Activated T-helper 1 cell treated with anti-CD3 and anti-CD28 coated beads, Interleukin-2, amount 50 U/mL, for 16 hours (primary cell): Measurements from ENCODE around the gene UBE2G2.
A peak's percentile ranks its signal among the peaks of the same experiment; 100 is the strongest.

Experiments
- DNase-seq, 2 donors: peaks; one replicate each; pipeline ENCODE4 v3.0.0-alpha.2; 2020; ENCODE audit warnings: low read depth in 1 of 2, low spot score in 1 of 2

Gene UBE2G2, protein sequence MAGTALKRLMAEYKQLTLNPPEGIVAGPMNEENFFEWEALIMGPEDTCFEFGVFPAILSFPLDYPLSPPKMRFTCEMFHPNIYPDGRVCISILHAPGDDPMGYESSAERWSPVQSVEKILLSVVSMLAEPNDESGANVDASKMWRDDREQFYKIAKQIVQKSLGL

DNA sequence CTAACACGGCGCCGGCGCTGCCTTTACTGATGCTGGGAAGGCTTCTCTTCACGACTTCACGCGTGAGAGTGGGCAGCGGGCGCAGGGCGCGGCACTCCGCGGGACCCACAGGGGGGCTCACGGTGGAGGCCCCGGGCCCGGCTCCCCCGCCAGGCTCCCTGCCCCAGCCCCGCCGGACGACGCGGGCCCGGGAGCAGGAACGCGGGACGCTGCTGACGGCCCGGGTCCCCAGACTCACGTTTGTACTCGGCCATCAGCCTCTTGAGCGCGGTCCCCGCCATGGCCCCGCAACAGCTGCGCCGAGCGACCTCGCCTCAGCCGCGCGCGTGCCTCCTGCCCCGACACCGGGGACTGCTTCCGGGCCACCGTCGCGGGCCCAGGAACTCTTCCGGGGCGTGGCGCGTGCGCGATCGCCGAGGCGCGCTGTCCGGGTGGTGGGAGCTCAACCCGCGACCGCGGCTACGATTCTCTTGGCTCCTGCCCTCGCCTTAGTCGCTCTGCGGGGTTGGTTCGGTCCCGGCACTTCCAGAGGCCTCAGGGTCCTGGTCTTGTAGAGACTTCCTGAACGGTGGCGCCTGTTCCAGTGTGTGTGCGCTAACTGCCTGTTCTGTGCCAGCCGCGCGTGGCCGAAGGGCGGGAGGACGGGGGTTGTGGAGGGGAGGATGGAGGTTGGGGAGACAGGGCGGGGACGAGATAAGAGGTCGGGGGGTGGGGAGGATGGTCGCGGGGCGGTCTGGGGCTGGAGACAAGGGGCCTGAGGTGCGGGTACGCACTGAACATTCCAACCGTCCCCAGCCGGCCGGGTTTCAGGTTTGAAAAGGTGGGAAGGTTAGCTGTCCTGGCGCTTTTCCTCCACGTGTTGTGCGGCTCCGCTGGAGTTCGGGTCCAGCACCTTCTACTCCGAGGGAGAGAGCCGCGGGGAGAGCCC, at the start of gene UBE2G2:
Gene UBE2G2 (minus strand): TSS at position 353 of the 928 bp plus-strand sequence. CDS start 72 bp downstream, at position 281.
- peak; percentile 73 to 83 for DNase-seq

DNA sequence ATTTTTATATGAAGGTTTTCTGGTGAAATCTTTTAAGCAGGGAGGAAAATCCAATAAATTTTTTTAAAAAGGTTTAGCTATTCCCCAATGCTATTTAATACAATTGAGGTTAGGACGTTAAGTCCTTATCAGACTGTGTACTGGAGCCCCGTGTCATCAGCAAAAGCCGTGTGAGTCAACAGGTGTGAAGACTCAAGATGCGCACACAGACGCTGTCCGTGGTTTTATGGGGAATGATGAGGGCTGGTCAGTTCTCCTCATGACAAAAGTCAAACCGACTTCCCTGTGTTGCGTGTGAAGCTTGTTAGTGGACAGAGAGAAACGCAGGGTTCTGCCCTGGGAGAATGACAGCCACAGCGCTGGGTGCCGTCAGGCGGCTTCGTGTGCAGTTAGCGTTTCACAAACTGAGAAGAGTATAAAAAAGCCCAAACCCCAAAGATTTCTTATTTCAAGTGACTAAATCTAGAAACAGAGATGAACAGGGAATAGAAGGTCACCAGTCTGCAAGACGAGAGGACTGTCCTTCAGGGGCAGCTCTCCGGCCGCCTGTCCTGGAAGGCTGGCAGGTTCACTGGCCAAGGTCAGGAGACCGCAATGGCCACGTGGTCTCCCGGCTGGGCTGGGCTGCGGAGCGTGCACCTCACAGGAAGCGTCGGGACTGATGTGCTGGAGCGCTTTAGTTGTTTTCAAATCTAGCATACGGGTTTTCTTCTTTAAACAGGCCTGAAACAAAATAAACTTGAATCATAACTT, 49.5 kb upstream of the UBE2G2 start:
- DNase-seq = no peak

DNA sequence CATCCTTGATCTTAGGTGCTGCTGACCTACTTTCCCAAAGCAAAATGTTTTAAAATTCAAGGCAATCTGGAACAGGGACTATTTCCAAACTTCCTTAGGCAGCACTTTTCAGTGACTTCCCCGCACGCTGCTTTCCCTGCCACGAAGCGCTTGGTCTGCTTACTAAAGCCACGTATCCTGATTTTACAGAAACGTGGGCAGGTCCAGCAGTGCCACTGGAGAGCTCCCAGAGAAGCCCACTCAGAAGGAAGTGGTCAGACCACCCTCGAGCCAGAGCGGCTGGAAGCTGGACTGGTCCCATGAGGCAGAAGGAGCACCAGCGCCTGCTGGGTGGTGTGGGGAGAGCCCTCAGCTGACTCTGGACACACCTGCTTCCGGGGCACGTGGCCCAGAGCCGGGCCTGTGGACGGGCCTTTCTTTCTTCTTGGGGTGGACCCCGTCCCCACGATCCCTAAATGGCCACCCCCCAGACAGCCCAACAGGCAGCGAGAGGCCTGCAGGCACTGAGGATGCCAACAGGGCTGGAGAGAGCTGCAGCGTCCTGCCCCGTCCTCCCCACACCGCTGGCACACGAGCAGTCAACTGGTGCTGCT, 48.7 kb upstream of the UBE2G2 start:
- DNase-seq = no peak

DNA sequence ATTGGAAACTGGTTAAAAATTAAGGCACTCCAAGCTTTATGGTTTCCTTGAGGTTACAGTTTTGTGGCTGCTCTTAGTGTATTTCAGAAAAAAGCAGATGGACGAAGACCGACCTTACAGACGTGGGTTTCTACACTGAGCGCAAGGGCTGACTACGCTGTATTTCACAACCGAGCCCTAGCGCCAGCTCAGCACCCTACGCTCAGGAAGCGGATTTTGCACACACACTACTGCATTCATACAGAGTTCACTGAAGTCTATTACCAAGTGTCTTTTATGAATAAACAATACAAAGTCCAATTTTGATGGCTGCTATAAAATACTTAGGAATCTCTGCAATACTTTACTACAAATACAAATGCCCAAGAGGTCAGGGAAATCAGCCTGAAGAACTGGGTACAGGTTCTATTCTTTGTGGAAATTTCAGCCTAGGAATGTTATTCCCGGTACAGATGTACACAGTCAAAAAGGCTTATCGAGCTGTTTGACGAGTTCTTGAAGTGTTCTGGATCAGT, 48.1 kb upstream of the UBE2G2 start:
- DNase-seq = no peak

DNA sequence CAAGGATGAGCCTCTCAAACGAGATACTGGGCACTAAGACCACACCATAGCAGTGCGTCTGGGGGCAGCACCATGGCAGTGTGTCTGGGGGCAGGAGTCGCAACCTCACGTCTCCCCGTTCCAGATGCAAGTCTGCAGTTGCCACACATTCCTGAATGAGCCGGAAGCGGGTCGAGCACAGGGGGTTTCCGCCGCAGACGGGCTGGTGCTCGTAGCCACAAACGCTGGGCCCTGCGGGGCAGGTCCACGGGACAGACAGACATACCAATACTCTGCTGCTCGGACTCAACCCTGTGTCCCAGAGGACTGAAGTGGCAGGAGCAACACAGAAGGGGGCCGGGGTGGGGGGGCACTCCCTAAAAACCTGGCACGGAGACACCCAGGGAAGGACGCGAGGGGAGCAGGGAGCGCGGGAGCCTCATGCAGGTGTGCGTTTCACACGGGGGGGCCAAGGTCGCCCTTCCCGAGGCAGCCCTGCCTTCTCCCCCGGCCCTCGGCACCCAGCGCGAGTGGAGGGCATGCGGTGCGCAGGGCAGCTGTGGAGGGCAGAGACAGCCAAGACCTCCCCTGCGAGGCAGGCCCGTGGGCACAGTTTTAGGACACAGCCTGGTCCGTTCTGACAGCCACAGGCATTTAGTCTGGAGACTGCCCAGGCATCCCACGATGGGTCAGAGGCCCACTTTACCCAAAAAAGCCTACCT, 47.4 kb upstream of the UBE2G2 start:
- no peak for DNase-seq

DNA sequence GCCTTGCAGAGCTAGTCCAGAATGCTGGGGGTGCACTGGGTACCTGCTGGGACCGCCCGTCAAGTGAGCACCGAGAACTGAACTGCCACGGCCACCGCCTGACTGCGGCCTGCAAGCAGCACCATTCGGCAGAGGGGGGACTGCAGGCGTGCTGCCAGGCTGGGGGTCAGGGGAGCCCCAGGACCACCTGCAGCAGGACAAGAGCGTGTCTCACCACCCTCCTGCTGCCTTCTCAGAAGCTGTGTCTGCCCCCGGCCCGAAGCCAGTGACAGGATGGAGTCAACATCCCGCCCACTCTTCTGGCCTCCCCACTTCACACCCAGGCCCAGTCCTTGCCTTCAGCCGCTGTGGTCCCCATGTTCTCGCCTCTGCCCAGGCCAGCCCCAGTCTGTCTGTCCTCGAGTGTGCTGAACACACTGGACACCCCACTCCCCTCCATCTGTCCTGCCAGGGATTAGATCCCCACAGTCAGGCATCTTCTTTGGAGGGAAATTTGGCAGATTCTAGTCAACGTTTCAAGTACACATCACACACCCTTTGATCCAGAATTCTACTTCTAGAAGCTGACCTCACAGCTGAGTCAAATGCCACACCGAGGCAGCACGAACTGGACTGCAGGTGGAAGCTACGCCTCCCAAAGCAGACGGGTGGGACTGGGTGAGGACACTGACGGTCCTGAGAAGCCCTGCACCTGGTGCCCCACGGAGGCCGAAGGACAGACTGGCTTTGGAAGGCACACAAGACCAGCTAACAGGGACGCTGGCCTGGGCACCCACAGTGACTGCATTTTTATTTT, 45.8 kb upstream of the UBE2G2 start:
- DNase-seq = no peak

DNA sequence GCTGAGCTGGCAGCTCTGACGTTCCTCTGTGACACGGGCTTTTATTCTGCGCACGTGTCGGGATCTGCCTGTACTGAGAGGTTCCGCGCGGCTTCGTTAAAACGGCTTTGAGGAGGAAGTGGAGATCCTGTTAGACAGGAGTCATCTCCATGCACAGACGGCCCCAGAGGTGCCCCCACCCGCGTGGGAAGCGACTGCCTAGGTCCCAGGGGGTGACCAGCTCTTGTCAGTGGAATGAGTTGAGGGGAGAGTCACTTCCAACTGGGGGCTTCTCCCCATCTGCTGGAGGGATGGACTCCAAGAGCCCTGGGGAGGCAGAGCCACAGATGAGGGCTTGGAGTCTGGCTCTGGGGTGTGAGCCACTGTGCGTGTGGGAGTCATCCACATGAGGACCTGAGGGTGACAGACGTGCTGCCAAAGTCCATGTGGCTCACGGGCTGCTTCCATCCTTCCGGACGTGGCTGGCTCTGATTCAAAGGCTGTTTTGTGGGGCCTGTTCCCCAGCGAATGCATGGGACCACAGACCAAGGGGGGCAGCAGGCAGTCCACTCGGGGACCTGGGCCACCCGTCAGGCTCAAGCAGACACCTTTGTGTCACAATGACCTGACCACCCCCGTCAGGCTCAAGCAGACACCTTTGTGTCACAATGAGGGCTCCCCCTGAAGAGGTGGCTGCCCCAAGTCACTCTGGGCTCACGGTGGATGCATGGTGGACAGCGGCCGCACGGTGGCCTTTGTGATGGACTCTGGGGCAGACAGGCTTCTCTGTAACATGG, 45.1 kb upstream of the UBE2G2 start:
- DNase-seq = no peak

DNA sequence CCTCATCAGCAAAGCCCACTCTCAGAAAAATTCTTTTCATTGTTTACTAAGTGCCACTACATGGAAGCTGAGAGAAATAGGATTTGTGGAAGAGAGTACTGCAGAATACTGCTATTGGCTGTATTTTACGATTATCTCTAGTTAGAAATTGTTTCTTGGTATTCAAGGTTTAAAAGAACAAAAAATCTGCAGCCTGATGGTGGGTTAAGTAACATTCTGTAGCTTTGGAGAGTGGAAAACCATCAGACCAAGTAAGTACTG, 44.5 kb upstream of the UBE2G2 start:
- no peak for DNase-seq

DNA sequence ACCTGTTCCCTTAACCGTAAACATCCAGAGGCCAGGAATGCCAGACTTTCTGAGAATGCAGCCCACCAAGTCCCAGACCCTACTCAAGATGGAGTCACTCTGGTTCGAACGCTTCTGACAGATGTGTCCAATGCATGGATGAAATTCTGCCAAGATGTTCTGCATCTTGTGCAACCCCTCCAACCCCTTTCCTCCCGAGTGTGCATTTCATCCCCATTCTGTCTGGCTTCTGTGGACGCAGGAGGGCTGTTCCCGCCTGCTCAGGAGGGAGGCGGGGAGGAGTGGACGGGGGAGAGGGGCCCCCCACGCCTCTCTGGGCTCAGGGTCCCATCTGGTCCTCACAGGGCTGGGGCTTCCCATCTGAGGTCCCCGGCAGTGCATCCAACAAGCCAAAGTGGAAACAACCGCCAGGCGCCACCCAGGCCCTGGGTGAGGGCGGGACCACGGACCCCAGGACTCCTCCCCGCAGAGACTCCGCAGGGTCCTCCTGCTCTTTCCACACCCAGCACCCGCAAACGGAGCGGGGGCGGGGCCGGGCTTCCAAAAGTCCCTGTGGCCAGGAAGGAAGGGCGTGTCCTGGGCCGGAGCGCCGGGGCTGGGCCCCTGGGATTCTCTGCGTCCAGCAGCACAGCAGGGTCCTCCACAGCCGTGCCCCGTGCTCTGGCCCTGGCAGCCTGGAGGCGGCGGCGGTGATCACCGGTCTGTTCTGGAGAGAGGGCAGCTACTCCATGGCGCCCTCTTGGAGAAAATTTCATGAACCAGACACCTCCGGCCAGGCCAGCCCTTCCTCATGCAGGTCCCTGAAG, 44.0 kb upstream of the UBE2G2 start:
- peak in 1 of 2 donors; percentile 26 for DNase-seq

DNA sequence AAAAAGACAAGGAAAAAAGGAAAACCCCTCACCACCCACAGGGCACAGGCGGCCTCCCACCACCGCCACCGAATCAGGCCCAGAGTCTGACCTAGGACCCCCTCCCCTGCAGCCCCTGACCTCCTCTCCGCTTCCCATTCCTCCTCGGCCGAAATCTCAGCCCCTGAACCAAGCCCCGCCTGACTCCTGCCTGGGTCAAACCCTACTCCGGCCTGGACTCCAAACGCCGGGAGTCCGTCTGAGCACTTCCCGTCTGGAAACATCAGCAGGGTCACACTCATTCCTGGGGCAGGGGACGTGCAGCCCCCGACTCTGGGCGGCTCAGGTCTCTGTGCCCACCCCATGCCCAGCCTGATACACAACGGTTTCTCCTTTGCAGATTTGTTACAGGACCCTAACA, 42.6 kb upstream of the UBE2G2 start:
- DNase-seq = no peak

DNA sequence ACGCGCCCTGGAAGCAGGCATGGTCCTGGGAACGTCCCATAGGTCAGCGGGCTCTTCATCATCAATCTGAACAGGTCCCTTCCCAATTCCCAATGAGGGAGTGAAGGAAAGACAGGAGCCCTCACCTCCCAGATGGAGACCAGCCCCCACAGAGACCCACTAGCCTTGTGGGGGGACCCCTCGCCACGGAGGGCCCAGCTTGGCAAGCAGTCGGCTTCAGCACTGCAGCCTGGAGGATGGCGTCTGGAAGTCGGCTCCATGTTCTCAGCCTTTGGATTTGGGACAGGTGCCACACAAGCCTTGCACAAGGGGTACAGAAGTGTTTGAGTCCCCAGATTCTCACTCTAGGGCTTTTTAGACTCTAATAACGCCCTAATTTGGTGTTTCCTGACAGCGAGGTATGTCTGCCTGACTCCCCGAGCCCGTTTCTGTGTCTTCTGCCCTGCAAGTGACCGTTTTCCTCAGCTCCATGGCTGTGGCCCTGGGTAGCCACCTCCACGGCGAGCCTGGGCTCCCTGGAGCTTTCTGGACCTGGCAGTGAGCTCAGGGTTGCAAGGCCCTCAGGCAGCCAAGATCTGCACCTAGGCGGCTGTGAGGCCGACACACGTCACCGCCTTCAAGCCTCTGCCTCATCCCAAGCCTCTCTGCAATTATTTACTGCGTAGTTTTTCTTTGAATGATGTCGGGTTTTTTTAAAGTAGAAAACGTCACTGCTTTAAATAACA, 41.3 kb upstream of the UBE2G2 start:
- DNase-seq = no peak

DNA sequence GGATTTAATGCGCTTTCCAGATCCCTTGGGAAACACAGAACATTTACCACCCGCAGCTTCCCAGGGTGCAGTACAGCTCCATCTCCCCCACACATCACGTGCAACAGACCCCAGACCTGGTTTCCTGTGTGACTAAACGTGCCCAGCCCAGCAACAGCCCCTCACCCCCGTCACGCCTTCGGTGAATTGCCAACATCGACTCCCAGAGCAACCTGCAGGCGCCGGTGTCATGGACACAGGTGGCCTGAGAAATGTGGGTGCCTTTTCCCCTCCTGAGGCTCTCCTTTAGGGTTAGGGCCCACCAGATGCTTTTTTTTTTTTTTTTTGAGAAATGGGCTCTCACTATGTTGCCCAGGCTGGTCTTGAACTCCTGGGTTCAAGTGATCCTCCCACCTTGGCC, 40.5 kb upstream of the UBE2G2 start:
- DNase-seq = no peak

DNA sequence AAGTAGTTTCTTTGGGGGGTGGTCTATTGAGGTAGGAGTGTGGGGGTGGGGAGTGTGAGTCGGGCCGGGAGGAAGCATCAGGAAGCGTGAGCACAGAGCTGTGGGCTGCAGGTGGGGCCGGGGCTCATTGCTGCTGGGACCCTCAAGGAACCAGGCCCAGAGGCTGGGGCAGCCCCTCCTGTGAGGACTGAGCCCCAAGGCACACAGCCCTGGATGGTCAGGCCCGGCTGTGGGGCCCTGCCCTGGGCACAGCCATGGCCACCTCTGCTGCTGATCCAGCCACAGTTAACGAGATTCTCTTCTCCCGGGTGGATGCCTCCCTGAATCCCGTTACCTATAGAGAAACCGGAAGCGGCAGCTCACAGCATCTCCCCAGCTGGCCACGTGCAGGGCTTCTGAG, 39.2 kb upstream of the UBE2G2 start:
- DNase-seq = no peak

DNA sequence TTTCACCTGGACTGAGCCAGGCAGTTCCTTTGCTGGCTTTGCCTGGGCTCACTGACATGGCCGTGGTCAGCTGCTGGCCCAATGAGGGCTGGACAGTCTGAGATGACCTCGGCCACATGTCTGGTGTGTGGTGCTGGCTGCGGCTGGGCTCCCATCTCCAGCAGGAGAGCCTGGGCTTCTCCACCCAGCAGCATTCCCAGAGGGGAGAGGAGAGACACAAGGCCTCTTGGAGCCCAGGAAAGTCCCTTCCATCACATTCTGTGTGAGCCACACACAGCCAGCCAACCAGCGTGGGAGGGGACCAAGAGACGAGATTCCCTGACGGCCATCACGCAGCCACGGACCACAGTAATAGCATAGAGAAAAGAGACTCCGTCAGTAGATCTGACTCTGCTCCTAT, 37.3 kb upstream of the UBE2G2 start:
- DNase-seq = no peak

DNA sequence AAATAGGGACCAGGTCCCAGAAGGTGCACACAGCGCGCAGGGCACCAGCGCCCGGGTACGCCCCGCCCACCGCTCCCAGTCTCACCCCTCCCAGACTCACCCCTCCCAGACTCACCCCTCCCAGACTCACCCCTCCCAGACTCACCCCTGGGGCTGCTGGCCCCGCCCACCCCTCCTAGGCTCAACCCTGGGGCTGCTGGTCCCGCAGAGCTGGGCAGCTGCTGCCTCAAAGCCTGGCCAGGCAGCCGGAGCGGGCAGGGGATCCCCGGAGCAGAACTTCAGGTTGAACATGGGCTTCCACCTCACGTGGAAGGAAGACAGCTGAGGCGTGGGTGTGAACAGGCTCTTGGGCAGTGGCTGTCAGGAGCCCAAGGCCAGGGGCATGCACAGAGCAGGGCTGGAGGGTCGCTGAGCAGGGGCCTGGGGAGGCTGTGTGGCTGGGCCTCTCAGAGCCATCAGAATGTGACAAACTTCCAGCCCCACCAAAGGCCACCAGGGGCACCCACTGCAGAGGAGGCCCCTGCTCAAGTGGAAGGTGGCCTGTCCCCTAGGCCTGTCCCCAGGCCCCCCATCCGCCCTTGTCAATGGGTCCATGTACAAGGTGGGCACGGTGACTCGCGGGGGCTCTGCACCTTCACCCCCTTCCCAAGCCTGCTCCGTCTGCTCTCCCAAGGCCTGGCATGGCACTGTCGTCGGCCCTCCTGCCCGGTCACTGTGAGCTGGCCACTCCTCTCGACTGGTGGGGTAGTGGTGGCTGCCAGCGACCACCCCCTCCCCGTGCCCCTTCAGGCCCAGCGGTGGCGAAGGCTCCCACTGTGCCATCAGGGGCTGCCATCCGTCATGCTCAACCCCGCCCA, 36.6 kb upstream of the UBE2G2 start:
- DNase-seq = no peak

DNA sequence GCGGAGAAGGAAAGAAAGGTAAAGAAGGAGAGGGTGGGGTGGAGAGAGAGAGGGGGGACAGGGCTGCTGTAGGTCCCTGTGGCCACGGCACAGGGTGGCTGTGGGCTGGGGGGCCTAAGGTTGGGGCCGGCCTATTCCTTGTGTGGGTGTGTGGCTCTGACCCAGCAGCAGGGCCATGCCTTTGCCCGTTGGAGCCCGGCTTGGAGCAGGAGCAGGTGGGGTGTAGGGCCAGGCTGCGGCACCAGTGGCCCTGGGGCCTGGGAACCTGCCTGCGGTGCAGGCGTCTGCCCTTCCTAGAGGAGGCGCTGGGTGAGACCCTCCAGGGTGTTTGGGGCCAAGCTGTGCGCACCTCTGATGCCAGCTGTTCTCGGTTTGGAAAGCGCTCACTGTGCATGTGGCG, 35.9 kb upstream of the UBE2G2 start:
- no peak for DNase-seq
